ENCODE measurements around the gene UAP1L1.

- TF ChIP-seq CTCF (IDR thresholded peaks at IDR 0.05) (no peak), POLR2A (IDR thresholded peaks at IDR 0.05) (no peak)
These were observed 33.3 kb upstream of the UAP1L1 start for GRCh38 chr9:137044037-137044436.
